ENCODE data around the gene EHBP1.
A peak's percentile ranks its signal among the peaks of the same experiment; 100 is the strongest.

The EHBP1 gene

GRCh38 chr2:63046961-63047320 is 341.4 kb downstream of the EHBP1 start:
- Mint-ChIP-seq H3K9me3 (no peaks in the 10 kb centered on the region), H3K27me3 (peaks cover 67% of the 10 kb centered on the region), H3K4me1 (ENCODE audit: low read depth) (peaks cover 38% of the 10 kb centered on the region), H3K36me3 (ENCODE audit: low read depth) (peaks cover 14% of the 10 kb centered on the region), H3K4me3 (peak overlapping the region; percentile 54), H3K27ac (no peak overlapping the region)

- H3K27me3 Mint-ChIP-seq = peaks cover 73% of the 10 kb centered on the region
- peaks cover 14% of the 10 kb centered on the region for H3K36me3 Mint-ChIP-seq (ENCODE audit: low read depth)
- H3K27ac Mint-ChIP-seq = no peak overlapping the region
- peaks cover 38% of the 10 kb centered on the region for H3K4me1 Mint-ChIP-seq (ENCODE audit: low read depth)
- peak overlapping the region; percentile 56 for H3K4me3 Mint-ChIP-seq
- H3K9me3 Mint-ChIP-seq = no peaks in the 10 kb centered on the region
Measured at GRCh38 chr2:63047321-63048279, 342.1 kb downstream of the EHBP1 start.

GRCh38 chr2:63048367-63049171 is 343.1 kb downstream of the EHBP1 start:
- H3K27ac Mint-ChIP-seq = no peak overlapping the region
- H3K27me3 Mint-ChIP-seq = peaks cover 81% of the 10 kb centered on the region
- H3K36me3 Mint-ChIP-seq (ENCODE audit: low read depth) = peaks cover 14% of the 10 kb centered on the region
- peak overlapping the region; percentile 66 for H3K4me3 Mint-ChIP-seq
- H3K4me1 Mint-ChIP-seq (ENCODE audit: low read depth) = peaks cover 44% of the 10 kb centered on the region
- no peaks in the 10 kb centered on the region for H3K9me3 Mint-ChIP-seq

- H3K27ac Mint-ChIP-seq = peak overlapping the region; percentile 70
- peaks cover 14% of the 10 kb centered on the region for H3K36me3 Mint-ChIP-seq (ENCODE audit: low read depth)
- H3K4me3 Mint-ChIP-seq = peak overlapping the region; percentile 84
- no peaks in the 10 kb centered on the region for H3K9me3 Mint-ChIP-seq
- H3K4me1 Mint-ChIP-seq (ENCODE audit: low read depth) = peaks cover 53% of the 10 kb centered on the region
- H3K27me3 Mint-ChIP-seq = peaks cover 81% of the 10 kb centered on the region
Measured at GRCh38 chr2:63049211-63049969, 343.9 kb downstream of the EHBP1 start.

- Mint-ChIP-seq H3K27me3 (peaks cover 82% of the 10 kb centered on the region), H3K4me3 (peak overlapping the region; percentile 84), H3K27ac (peak overlapping the region; percentile 70), H3K4me1 (ENCODE audit: low read depth) (peaks cover 58% of the 10 kb centered on the region), H3K9me3 (no peaks in the 10 kb centered on the region), H3K36me3 (ENCODE audit: low read depth) (peaks cover 13% of the 10 kb centered on the region)
Measured at GRCh38 chr2:63049970-63050333, 344.4 kb downstream of the EHBP1 start.

- Mint-ChIP-seq H3K36me3 (ENCODE audit: low read depth) (peaks cover 7% of the 10 kb centered on the region), H3K4me3 (peak within 1 kb of the TSS; percentile 84), H3K4me1 (ENCODE audit: low read depth) (peaks cover 61% of the 10 kb centered on the region), H3K9me3 (no peaks in the 10 kb centered on the region), H3K27ac (peak within 1 kb of the TSS; percentile 70), H3K27me3 (peaks cover 82% of the 10 kb centered on the region)
Measured at GRCh38 chr2:63050334-63051041, 345.0 kb downstream of the EHBP1 start, which contains the start of gene OTX1. Gene OTX1, plus strand, starts transcription at chr2:63050830. Its CDS starts 2,161 bp downstream, at chr2:63052991.

- Mint-ChIP-seq H3K9me3 (no peaks in the 10 kb centered on the region), H3K36me3 (ENCODE audit: low read depth) (peaks cover under 1% of the 10 kb centered on the region), H3K27ac (no peak overlapping the region), H3K27me3 (peaks cover 82% of the 10 kb centered on the region), H3K4me3 (peak overlapping the region; percentile 79), H3K4me1 (ENCODE audit: low read depth) (peaks cover 68% of the 10 kb centered on the region)
Measured at GRCh38 chr2:63051042-63051794, 345.7 kb downstream of the EHBP1 start.

- H3K4me1 Mint-ChIP-seq (ENCODE audit: low read depth) = peaks cover 70% of the 10 kb centered on the region
- no peaks in the 10 kb centered on the region for H3K36me3 Mint-ChIP-seq (ENCODE audit: low read depth)
- H3K4me3 Mint-ChIP-seq = peak overlapping the region; percentile 13
- no peak overlapping the region for H3K27ac Mint-ChIP-seq
- no peaks in the 10 kb centered on the region for H3K9me3 Mint-ChIP-seq
- H3K27me3 Mint-ChIP-seq = peaks cover 82% of the 10 kb centered on the region
Measured at GRCh38 chr2:63051795-63052333, 346.4 kb downstream of the EHBP1 start.

GRCh38 chr2:63052411-63053080 is 347.0 kb downstream of the EHBP1 start:
- Mint-ChIP-seq H3K4me1 (ENCODE audit: low read depth) (peaks cover 71% of the 10 kb centered on the region), H3K27ac (no peak overlapping the region), H3K27me3 (peaks cover 84% of the 10 kb centered on the region), H3K9me3 (no peaks in the 10 kb centered on the region), H3K36me3 (ENCODE audit: low read depth) (no peaks in the 10 kb centered on the region), H3K4me3 (peak overlapping the region; percentile 13)

- Mint-ChIP-seq H3K27me3 (peaks cover 87% of the 10 kb centered on the region), H3K36me3 (ENCODE audit: low read depth) (no peaks in the 10 kb centered on the region), H3K4me1 (ENCODE audit: low read depth) (peaks cover 74% of the 10 kb centered on the region), H3K9me3 (no peaks in the 10 kb centered on the region), H3K4me3 (no peak overlapping the region), H3K27ac (no peak overlapping the region)
Measured at GRCh38 chr2:63053081-63053888, 347.8 kb downstream of the EHBP1 start.

- Mint-ChIP-seq H3K27ac (no peak overlapping the region), H3K4me1 (ENCODE audit: low read depth) (peaks cover 70% of the 10 kb centered on the region), H3K4me3 (peak overlapping the region; percentile 68), H3K36me3 (ENCODE audit: low read depth) (no peaks in the 10 kb centered on the region), H3K27me3 (peaks cover 84% of the 10 kb centered on the region), H3K9me3 (no peaks in the 10 kb centered on the region)
Measured at GRCh38 chr2:63053889-63054602, 348.5 kb downstream of the EHBP1 start.

GRCh38 chr2:63054841-63055225 is 349.3 kb downstream of the EHBP1 start:
- Mint-ChIP-seq H3K27me3 (peaks cover 78% of the 10 kb centered on the region), H3K27ac (no peak overlapping the region), H3K4me1 (ENCODE audit: low read depth) (peaks cover 63% of the 10 kb centered on the region), H3K4me3 (peak overlapping the region; percentile 35), H3K9me3 (no peaks in the 10 kb centered on the region), H3K36me3 (ENCODE audit: low read depth) (peaks cover under 1% of the 10 kb centered on the region)

Data from stimulated activated naive CD8-positive, alpha-beta T cell treated with anti-CD3 and anti-CD28 coated beads, Interleukin-15, Interleukin-2, amounts not matched to agents 100 ng/mL and 50 ng/mL, for 24 hours (primary cell).